ENCODE data around the gene LINC00237. TPM values are rescaled to one million over a fixed set of nuclear protein-coding genes. Genes with fewer than 3 reads are reported as not detected.

LINC00237 gene
- total RNA-seq, 2 experiments from 2014 or later: not detected

GRCh38 chr20:21076073-21076472 is 30.1 kb downstream of the LINC00237 start:
- no peaks in the 10 kb centered on the region for H3K36me3 Mint-ChIP-seq (ENCODE audit: low read depth)
- CTCF ChIA-PET: no interaction called here
- POLR2A ChIA-PET: no interaction called here
- H3K4me1 Mint-ChIP-seq: no peaks in the 10 kb centered on the region
- H3K27me3 Mint-ChIP-seq: peaks cover 23% of the 10 kb centered on the region
- no peak overlapping the region for H3K27ac Mint-ChIP-seq
- no peak for DNase-seq
- H3K4me3 Mint-ChIP-seq: no peak overlapping the region
- H3K9me3 Mint-ChIP-seq: no peaks in the 10 kb centered on the region

- H3K9me3 Mint-ChIP-seq: no peaks in the 10 kb centered on the region
- peaks cover 25% of the 10 kb centered on the region for H3K27me3 Mint-ChIP-seq
- H3K4me3 Mint-ChIP-seq: no peak overlapping the region
- H3K27ac Mint-ChIP-seq: no peak overlapping the region
- H3K36me3 Mint-ChIP-seq (ENCODE audit: low read depth): no peaks in the 10 kb centered on the region
- DNase-seq: no peak
- H3K4me1 Mint-ChIP-seq: no peaks in the 10 kb centered on the region
- ChIA-PET POLR2A (no interaction called here), CTCF (no interaction called here)
These were observed 30.7 kb downstream of the LINC00237 start for GRCh38 chr20:21075471-21075870.

GRCh38 chr20:21074605-21075336 is 31.4 kb downstream of the LINC00237 start:
- Mint-ChIP-seq H3K27ac (no peak overlapping the region), H3K36me3 (ENCODE audit: low read depth) (no peaks in the 10 kb centered on the region), H3K4me1 (no peaks in the 10 kb centered on the region), H3K4me3 (no peak overlapping the region), H3K9me3 (no peaks in the 10 kb centered on the region), H3K27me3 (peaks cover 23% of the 10 kb centered on the region)
- CTCF ChIA-PET: no interaction called here
- no peak for DNase-seq
- POLR2A ChIA-PET: no interaction called here

- ChIA-PET POLR2A (no interaction called here), CTCF (no interaction called here)
- no peaks in the 10 kb centered on the region for H3K9me3 Mint-ChIP-seq
- peaks cover 31% of the 10 kb centered on the region for H3K27me3 Mint-ChIP-seq
- no peak for DNase-seq
- H3K36me3 Mint-ChIP-seq (ENCODE audit: low read depth): no peaks in the 10 kb centered on the region
- H3K27ac Mint-ChIP-seq: no peak overlapping the region
- no peak overlapping the region for H3K4me3 Mint-ChIP-seq
- no peaks in the 10 kb centered on the region for H3K4me1 Mint-ChIP-seq
These were observed 38.9 kb downstream of the LINC00237 start for GRCh38 chr20:21067255-21067654.

- Mint-ChIP-seq H3K4me1 (no peaks in the 10 kb centered on the region), H3K36me3 (ENCODE audit: low read depth) (no peaks in the 10 kb centered on the region), H3K27me3 (peaks cover 34% of the 10 kb centered on the region), H3K9me3 (no peaks in the 10 kb centered on the region), H3K4me3 (no peak overlapping the region), H3K27ac (no peak overlapping the region)
- CTCF ChIA-PET: no interaction called here
- no peak for DNase-seq
- POLR2A ChIA-PET: no interaction called here
These were observed 41.2 kb downstream of the LINC00237 start for GRCh38 chr20:21064924-21065323.

- H3K4me1 Mint-ChIP-seq: no peaks in the 10 kb centered on the region
- CTCF ChIA-PET: no interaction called here
- POLR2A ChIA-PET: no interaction called here
These were observed 42.9 kb downstream of the LINC00237 start for GRCh38 chr20:21063276-21063675.

GRCh38 chr20:21053002-21053762 is 53.0 kb downstream of the LINC00237 start:
- ChIA-PET POLR2A (interaction anchor here (0.5 kb wide), 1 partner anchor 77 kb away, joined by 4 read pairs; no protein-coding TSS in a partner anchor), CTCF (no interaction called here)
- Mint-ChIP-seq H3K27me3 (peaks cover 24% of the 10 kb centered on the region), H3K4me3 (no peak overlapping the region), H3K27ac (no peak overlapping the region), H3K9me3 (no peaks in the 10 kb centered on the region), H3K36me3 (ENCODE audit: low read depth) (no peaks in the 10 kb centered on the region), H3K4me1 (no peaks in the 10 kb centered on the region)
- no peak for DNase-seq

More at GRCh38 chr20:21063276-21063675, 42.9 kb downstream of the LINC00237 start:
- no peak overlapping the region for H3K4me3 Mint-ChIP-seq
- no peaks in the 10 kb centered on the region for H3K36me3 Mint-ChIP-seq (ENCODE audit: low read depth)
- no peak overlapping the region for H3K27ac Mint-ChIP-seq
- peaks cover 41% of the 10 kb centered on the region for H3K27me3 Mint-ChIP-seq
- no peaks in the 10 kb centered on the region for H3K9me3 Mint-ChIP-seq
- no peak for DNase-seq

- no peaks in the 10 kb centered on the region for H3K36me3 Mint-ChIP-seq (ENCODE audit: low read depth)
- H3K4me1 Mint-ChIP-seq: no peaks in the 10 kb centered on the region
- H3K27me3 Mint-ChIP-seq: peaks cover 19% of the 10 kb centered on the region
- H3K27ac Mint-ChIP-seq: no peak overlapping the region
- POLR2A ChIA-PET: no interaction called here
- no peaks in the 10 kb centered on the region for H3K9me3 Mint-ChIP-seq
- H3K4me3 Mint-ChIP-seq: no peak overlapping the region
- DNase-seq: no peak
- CTCF ChIA-PET: no interaction called here
These were observed 53.5 kb downstream of the LINC00237 start for GRCh38 chr20:21052686-21053001.

GRCh38 chr20:21052241-21052640 is 53.9 kb downstream of the LINC00237 start:
- ChIA-PET CTCF (no interaction called here), POLR2A (no interaction called here)
- no peaks in the 10 kb centered on the region for H3K9me3 Mint-ChIP-seq
- no peak for DNase-seq
- H3K27me3 Mint-ChIP-seq: peaks cover 18% of the 10 kb centered on the region
- H3K27ac Mint-ChIP-seq: no peak overlapping the region
- no peaks in the 10 kb centered on the region for H3K36me3 Mint-ChIP-seq (ENCODE audit: low read depth)
- no peaks in the 10 kb centered on the region for H3K4me1 Mint-ChIP-seq
- no peak overlapping the region for H3K4me3 Mint-ChIP-seq

GRCh38 chr20:21050710-21051109 is 55.4 kb downstream of the LINC00237 start:
- no peak overlapping the region for H3K27ac Mint-ChIP-seq
- ChIA-PET CTCF (interaction anchor here (0.7 kb wide), 1 partner anchor 189 kb away, joined by 3 read pairs; no protein-coding TSS in a partner anchor), POLR2A (no interaction called here)
- peaks cover 15% of the 10 kb centered on the region for H3K27me3 Mint-ChIP-seq
- no peaks in the 10 kb centered on the region for H3K9me3 Mint-ChIP-seq
- DNase-seq: no peak
- H3K4me3 Mint-ChIP-seq: no peak overlapping the region
- H3K36me3 Mint-ChIP-seq (ENCODE audit: low read depth): no peaks in the 10 kb centered on the region
- no peaks in the 10 kb centered on the region for H3K4me1 Mint-ChIP-seq

- ChIA-PET CTCF (interaction anchor here (1.0 kb wide), 1 partner anchor 879 kb away, joined by 3 read pairs; no protein-coding TSS in a partner anchor), POLR2A (no interaction called here)
These were observed 56.8 kb downstream of the LINC00237 start for GRCh38 chr20:21049305-21049828.

GRCh38 chr20:21048841-21049273 is 57.3 kb downstream of the LINC00237 start:
- POLR2A ChIA-PET: no interaction called here
- Mint-ChIP-seq H3K9me3 (no peaks in the 10 kb centered on the region), H3K27me3 (peaks cover 15% of the 10 kb centered on the region), H3K4me3 (no peak overlapping the region), H3K27ac (no peak overlapping the region), H3K4me1 (no peaks in the 10 kb centered on the region), H3K36me3 (ENCODE audit: low read depth) (no peaks in the 10 kb centered on the region)
- peak; percentile 43 for DNase-seq
- CTCF ChIA-PET: interaction anchor here (1.0 to 1.1 kb wide), 2 partner anchors 456 to 879 kb away, joined by 3 read pairs; no protein-coding TSS in a partner anchor

More at GRCh38 chr20:21049305-21049828, 56.8 kb downstream of the LINC00237 start:
- H3K9me3 Mint-ChIP-seq: no peaks in the 10 kb centered on the region
- H3K27me3 Mint-ChIP-seq: peaks cover 16% of the 10 kb centered on the region
- no peak overlapping the region for H3K4me3 Mint-ChIP-seq
- DNase-seq: no peak
- H3K4me1 Mint-ChIP-seq: no peaks in the 10 kb centered on the region
- H3K36me3 Mint-ChIP-seq (ENCODE audit: low read depth): no peaks in the 10 kb centered on the region
- H3K27ac Mint-ChIP-seq: no peak overlapping the region

GRCh38 chr20:21047981-21048380 is 58.2 kb downstream of the LINC00237 start:
- no peak for DNase-seq
- no peaks in the 10 kb centered on the region for H3K9me3 Mint-ChIP-seq
- peaks cover 10% of the 10 kb centered on the region for H3K27me3 Mint-ChIP-seq
- no peaks in the 10 kb centered on the region for H3K36me3 Mint-ChIP-seq (ENCODE audit: low read depth)
- H3K4me1 Mint-ChIP-seq: no peaks in the 10 kb centered on the region
- no peak overlapping the region for H3K27ac Mint-ChIP-seq
- H3K4me3 Mint-ChIP-seq: no peak overlapping the region
- ChIA-PET POLR2A (no interaction called here), CTCF (interaction anchor here (1.1 to 1.3 kb wide), 2 partner anchors 11 to 457 kb away, joined by 3 to 6 read pairs; no protein-coding TSS in a partner anchor)
